IPS DF 6.9 (cell line): ENCODE measurements around the gene SERINC2.

Experiments
- DNase-seq: peaks from one replicate; pipeline ENCODE4 v3.0.0-alpha.2; 2013; ENCODE audit warnings: low read depth, low spot score
- H3K27ac ChIP-seq: one replicate; pipeline ENCODE4 v1.5.1; 2013; ENCODE audit warnings: low read length, control low read depth
- H3K27me3 ChIP-seq: 2 replicates; pipeline ENCODE4 v1.6.1; 2013; ENCODE audit warnings: mild to moderate bottlenecking, low read length; ENCODE audit not compliant: control insufficient read depth, insufficient read depth
- H3K36me3 ChIP-seq: 2 replicates; pipeline ENCODE4 v1.6.1; 2013; ENCODE audit warnings: low read length; ENCODE audit not compliant: control insufficient read depth, insufficient read depth
- H3K4me1 ChIP-seq: 2 replicates; pipeline ENCODE4 v1.6.1; 2013; ENCODE audit warnings: low read length; ENCODE audit not compliant: control insufficient read depth, insufficient read depth
- H3K4me3 ChIP-seq: 2 replicates; pipeline ENCODE4 v1.5.1; 2013; ENCODE audit warnings: mild to moderate bottlenecking, low read length
- H3K9me3 ChIP-seq: 2 replicates; pipeline ENCODE4 v1.6.1; 2013; ENCODE audit warnings: low read length, inconsistent platforms; ENCODE audit not compliant: control insufficient read depth, insufficient read depth
- WGBS: extraction: QIAGEN DNeasy Blood & Tissue Kit; methylation state at CpG from one replicate; pipeline ENCODE4 v1.1.7; 2013; ENCODE audit warnings: mixed read lengths, missing lambda C conversion rate; ENCODE audit not compliant: insufficient read length, insufficient coverage; 5-methylcytosine and 5-hydroxymethylcytosine counted together

The SERINC2 gene

GRCh38 chr1:31483012-31483946 lies 70.3 kb downstream of the SERINC2 start:
- no CpG with 5 or more reads among the region's 13 CpGs for WGBS
- Histone ChIP-seq H3K27ac (no peak overlapping the region), H3K36me3 (no peaks in the 10 kb centered on the region), H3K4me3 (no peak overlapping the region), H3K4me1 (no peaks in the 10 kb centered on the region), H3K27me3 (no peaks in the 10 kb centered on the region; the same call in 1 of the 2 replicates), H3K9me3 (no peaks in the 10 kb centered on the region)
- no peak for DNase-seq
